Thymus (tissue), 11 donors: Measurements from ENCODE around the gene AKR1B1. TPM values are rescaled to one million over a fixed set of nuclear protein-coding genes. Genes with fewer than 3 reads are reported as not detected.

Experiments
- DNase-seq, 9 donors: peaks; one replicate each; pipeline ENCODE4 v3.0.0-alpha.2; 2013; ENCODE audit warnings: low spot score in 9 of 9, low read depth in 6 of 9, missing footprints in 1 of 9
- H3K27ac ChIP-seq, 2 donors: one replicate each; pipeline ENCODE4 v1.5.1; 2013; ENCODE audit warnings: control low read depth in 1 of 2, low read depth in 1 of 2, low read length in 1 of 2, mild to moderate bottlenecking in 1 of 2, moderate library complexity in 1 of 2
- H3K27me3 ChIP-seq, 2 donors: one replicate each; pipeline ENCODE4 v1.5.1; 2013; ENCODE audit warnings: low read length in 1 of 2; ENCODE audit not compliant: control insufficient read depth in 2 of 2, insufficient read depth in 1 of 2
- H3K36me3 ChIP-seq, 2 donors: one replicate each; pipeline ENCODE4 v1.5.1; 2013; ENCODE audit warnings: low read length in 1 of 2, mild to moderate bottlenecking in 1 of 2, moderate library complexity in 1 of 2; ENCODE audit not compliant: control insufficient read depth in 2 of 2, insufficient read depth in 2 of 2
- H3K4me1 ChIP-seq, 2 donors: one replicate each; pipeline ENCODE4 v1.5.1; 2013; ENCODE audit warnings: low read length in 2 of 2; ENCODE audit not compliant: control insufficient read depth in 2 of 2, insufficient read depth in 2 of 2
- H3K4me3 ChIP-seq, 2 donors: one replicate each; pipeline ENCODE4 v1.5.1; 2013; ENCODE audit warnings: low read length in 2 of 2, control low read depth in 1 of 2, mild to moderate bottlenecking in 1 of 2
- H3K9me3 ChIP-seq, 2 donors: one replicate each; pipeline ENCODE4 v1.5.1; 2013; ENCODE audit warnings: low read length in 1 of 2, mild to moderate bottlenecking in 1 of 2; ENCODE audit not compliant: control insufficient read depth in 2 of 2, insufficient read depth in 1 of 2
- WGBS: extraction: QIAGEN DNeasy Blood & Tissue Kit; methylation state at CpG from one replicate; pipeline ENCODE4 v1.1.7; 2013; 5-methylcytosine and 5-hydroxymethylcytosine counted together
- polyA plus RNA-seq: library from polyadenylated mRNA; stranded (reverse); fragments of 200-250 nt; gene quantifications from one replicate; pipeline ENCODE4 v1.2.3, GENCODE V29; 2013
- total RNA-seq: library from RNA; stranded (reverse); fragments of 120-200 nt; gene quantifications from one replicate; pipeline ENCODE4 v1.2.4, GENCODE V29; 2013
- donor health status: healthy.

The AKR1B1 gene
- total and polyA plus RNA-seq, 2 donors = 32.4 to 53.5 TPM

- Histone ChIP-seq H3K27me3 (no peaks in the 10 kb centered on the region), H3K4me3 (no peak overlapping the region), H3K36me3 (no peaks in the 10 kb centered on the region), H3K9me3 (peaks cover 0 to 17% of the 10 kb centered on the region in 2 donors), H3K27ac (no peak overlapping the region), H3K4me1 (peaks cover 0 to 1% of the 10 kb centered on the region in 2 donors)
- no peak for DNase-seq
Observed at GRCh38 chr7:134464496-134464895, 5.6 kb upstream of the AKR1B1 start.

GRCh38 chr7:134463751-134464150, 4.9 kb upstream of the AKR1B1 start:
- Histone ChIP-seq H3K36me3 (no peaks in the 10 kb centered on the region), H3K9me3 (peaks cover 0 to 17% of the 10 kb centered on the region in 2 donors), H3K27ac (no peak overlapping the region), H3K4me3 (no peak overlapping the region), H3K4me1 (peaks cover 0 to 5% of the 10 kb centered on the region in 2 donors), H3K27me3 (no peaks in the 10 kb centered on the region)
- 97% methylated on average over 2 of the region's 2 CpGs for WGBS
- no peak for DNase-seq

- peaks cover 0 to 17% of the 10 kb centered on the region in 2 donors for H3K9me3 ChIP-seq
- WGBS = 96% methylated on average over 5 of the region's 5 CpGs
- no peaks in the 10 kb centered on the region for H3K36me3 ChIP-seq
- H3K27ac ChIP-seq = no peak overlapping the region
- no peak for DNase-seq
- peaks cover 6 to 12% of the 10 kb centered on the region in 2 donors for H3K4me1 ChIP-seq
- H3K4me3 ChIP-seq = no peak overlapping the region
- no peaks in the 10 kb centered on the region for H3K27me3 ChIP-seq
Observed at GRCh38 chr7:134462337-134462925, 3.5 kb upstream of the AKR1B1 start.

GRCh38 chr7:134461916-134462315, 3.0 kb upstream of the AKR1B1 start:
- no peak for DNase-seq
- Histone ChIP-seq H3K27ac (no peak overlapping the region), H3K36me3 (no peaks in the 10 kb centered on the region), H3K4me3 (no peak overlapping the region), H3K9me3 (peaks cover 0 to 17% of the 10 kb centered on the region in 2 donors), H3K4me1 (peaks cover 6 to 12% of the 10 kb centered on the region in 2 donors), H3K27me3 (no peaks in the 10 kb centered on the region)
- 94% methylated on average over 1 of the region's 1 CpG for WGBS

- H3K4me1 ChIP-seq = peaks cover 6 to 13% of the 10 kb centered on the region in 2 donors
- no peak overlapping the region for H3K27ac ChIP-seq
- H3K27me3 ChIP-seq = no peaks in the 10 kb centered on the region
- H3K36me3 ChIP-seq = no peaks in the 10 kb centered on the region
- H3K9me3 ChIP-seq = peaks cover 0 to 17% of the 10 kb centered on the region in 2 donors
- no peak overlapping the region for H3K4me3 ChIP-seq
- 97% methylated on average over 2 of the region's 2 CpGs for WGBS
- no peak for DNase-seq
Observed at GRCh38 chr7:134459981-134460380, 1.1 kb upstream of the AKR1B1 start.

GRCh38 chr7:134458341-134458805, 527 bp downstream of the AKR1B1 start:
- no peaks in the 10 kb centered on the region for H3K36me3 ChIP-seq
- no peak overlapping the region for H3K27ac ChIP-seq
- H3K9me3 ChIP-seq = peaks cover 0 to 7% of the 10 kb centered on the region in 2 donors
- no peaks in the 10 kb centered on the region for H3K27me3 ChIP-seq
- H3K4me1 ChIP-seq = peaks cover 9 to 23% of the 10 kb centered on the region in 2 donors
- 1% methylated on average over 37 of the region's 37 CpGs for WGBS
- H3K4me3 ChIP-seq = peak overlapping the region; percentile 62 to 71
- DNase-seq = peak in 7 of 9 donors; percentile 13 to 67 (median 29)

GRCh38 chr7:134457210-134457609, 1.7 kb downstream of the AKR1B1 start:
- no peak for DNase-seq
- peaks cover 9 to 32% of the 10 kb centered on the region in 2 donors for H3K4me1 ChIP-seq
- 99% methylated on average over 2 of the region's 2 CpGs for WGBS

GRCh38 chr7:134454277-134454676, 4.6 kb downstream of the AKR1B1 start:
- Histone ChIP-seq H3K4me1 (peaks cover 9 to 29% of the 10 kb centered on the region in 2 donors), H3K27me3 (no peaks in the 10 kb centered on the region), H3K36me3 (peaks cover 13 to 26% of the 10 kb centered on the region in 2 donors), H3K4me3 (no peak overlapping the region), H3K27ac (no peak overlapping the region), H3K9me3 (no peaks in the 10 kb centered on the region)
- 24% methylated on average over 4 of the region's 4 CpGs for WGBS
- peak in 4 of 9 donors; percentile 4 to 41 (median 8) for DNase-seq

More at GRCh38 chr7:134457210-134457609, 1.7 kb downstream of the AKR1B1 start:
- Histone ChIP-seq H3K9me3 (no peaks in the 10 kb centered on the region), H3K4me3 (no peak overlapping the region), H3K36me3 (peaks cover 0 to 6% of the 10 kb centered on the region in 2 donors), H3K27me3 (no peaks in the 10 kb centered on the region), H3K27ac (no peak overlapping the region)

GRCh38 chr7:134453518-134453917, 5.4 kb downstream of the AKR1B1 start:
- no peaks in the 10 kb centered on the region for H3K9me3 ChIP-seq
- no peaks in the 10 kb centered on the region for H3K27me3 ChIP-seq
- no peak for DNase-seq
- H3K4me3 ChIP-seq = no peak overlapping the region
- peaks cover 9 to 28% of the 10 kb centered on the region in 2 donors for H3K4me1 ChIP-seq
- WGBS = 95% methylated on average over 5 of the region's 5 CpGs
- H3K36me3 ChIP-seq = peaks cover 19 to 32% of the 10 kb centered on the region in 2 donors
- H3K27ac ChIP-seq = no peak overlapping the region
